ENCODE data around the gene PDE4D. TPM values are rescaled to one million over a fixed set of nuclear protein-coding genes. Genes with fewer than 3 reads are reported as not detected.
A peak's percentile ranks its signal among the peaks of the same experiment; 100 is the strongest.

Gene PDE4D
- total and polyA plus RNA-seq, 2 donors (not counting 3 experiments of a cell fraction or from before 2014, with no cell fraction given): 34.5 to 51.2 TPM

DNA sequence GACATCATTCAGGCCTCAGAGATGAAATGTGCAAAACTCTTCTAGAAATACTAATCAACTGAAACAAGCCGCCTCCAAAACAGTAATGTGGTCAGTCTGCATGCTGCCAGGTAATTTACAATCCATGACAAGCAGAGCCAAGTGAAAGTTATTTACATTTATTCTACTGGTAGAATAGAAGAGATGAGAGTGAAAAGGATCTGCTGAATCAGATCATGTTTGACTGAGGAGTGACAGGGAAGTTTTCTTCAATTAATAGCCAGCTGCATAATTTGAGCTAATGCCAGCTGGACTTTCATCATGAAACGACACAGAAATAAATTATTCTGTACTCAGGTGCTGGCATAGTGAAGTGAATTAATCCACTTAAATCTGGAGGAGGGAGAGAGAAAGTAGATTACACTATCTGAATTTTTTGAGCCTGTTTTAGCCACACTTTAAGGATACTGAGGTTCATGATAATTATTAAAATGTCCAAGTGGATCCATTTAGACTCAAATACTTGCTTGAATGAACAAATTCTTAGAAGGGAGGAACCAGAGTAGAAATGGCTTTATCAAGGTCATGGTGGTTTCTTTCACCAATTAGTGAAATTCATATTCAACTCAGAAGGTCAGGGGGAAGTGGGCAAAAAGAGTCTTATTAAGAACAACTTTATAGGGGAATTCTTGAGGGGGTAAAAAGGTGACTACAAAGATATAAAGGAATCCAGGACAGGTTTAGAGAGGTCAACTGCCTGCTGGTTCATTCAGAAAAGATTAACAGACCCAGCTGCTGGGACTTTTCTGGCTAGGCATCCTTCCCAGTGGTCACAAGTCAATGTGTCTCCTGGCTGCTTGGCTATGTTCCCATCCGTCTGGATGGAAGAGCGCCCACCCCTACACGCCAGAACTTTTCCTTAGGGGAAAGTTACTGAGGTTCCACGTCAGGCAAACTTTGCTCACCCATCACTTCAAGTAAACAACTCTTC, 350.4 kb downstream of the PDE4D start:
- Histone ChIP-seq H3K4me1 (ENCODE audit: control insufficient read depth, extremely low read depth, insufficient read depth, low read length) (no peaks in the 10 kb centered on the region), H4K20me1 (replicated peaks; ENCODE audit: control insufficient read depth, extremely low read depth, insufficient read depth, low read length) (no peaks in the 10 kb centered on the region), H3K9ac (replicated peaks; ENCODE audit: extremely low read depth, insufficient read depth, low read length) (no peak overlapping the region), H3K36me3 (ENCODE audit: control insufficient read depth in 2 of 2, extremely low read depth in 1 of 2, insufficient read depth in 2 of 2, low read length in 2 of 2) (no peaks in the 10 kb centered on the region), H3K4me3 (replicated peaks in 1 of 3; ENCODE audit: insufficient read depth in 1 of 3, low read depth in 1 of 3, low read length in 3 of 3) (no peak overlapping the region), H2AFZ (ENCODE audit: low read depth, low read length) (no peak overlapping the region), H3K27me3 (ENCODE audit: control insufficient read depth in 2 of 2, insufficient read depth in 2 of 2, low read length in 2 of 2) (no peaks in the 10 kb centered on the region), H3K4me2 (ENCODE audit: insufficient read depth, low read length) (no peak overlapping the region), H3K27ac (ENCODE audit: insufficient read depth, low read depth, low read length) (no peak overlapping the region), H3K9me3 (replicated peaks; ENCODE audit: control insufficient read depth, insufficient read depth, low read length) (no peaks in the 10 kb centered on the region), H3K79me2 (ENCODE audit: control insufficient read depth, insufficient read depth, low read length) (no peaks in the 10 kb centered on the region), H3K9me1 (replicated peaks; ENCODE audit: control insufficient read depth, extremely low read depth, insufficient read depth, low read length) (no peaks in the 10 kb centered on the region)
- DNase-seq (ENCODE audit: low read depth, low spot score): peak; percentile 95
- CTCF ChIA-PET: interaction anchor here (1.1 to 2.2 kb wide), 5 partner anchors 16 to 257 kb away, joined by 3 to 13 read pairs (median 6); no protein-coding TSS in a partner anchor
- FAIRE-seq: peak; percentile 42
- POLR2A ChIA-PET: no interaction called here
- no peak for TF ChIP-seq GATA2 (IDR thresholded peaks at IDR 0.05; ENCODE audit: insufficient read depth, insufficient read length, low read depth, low read length)
- TF ChIP-seq POLR2AphosphoS5 (IDR thresholded peaks at IDR 0.05; ENCODE audit: insufficient read depth, low read depth, low read length): no peak
- TF ChIP-seq JUN (IDR thresholded peaks at IDR 0.05; ENCODE audit: borderline replicate concordance, insufficient read depth, insufficient read length, low read depth): no peak
- TF ChIP-seq, protein P1, sequence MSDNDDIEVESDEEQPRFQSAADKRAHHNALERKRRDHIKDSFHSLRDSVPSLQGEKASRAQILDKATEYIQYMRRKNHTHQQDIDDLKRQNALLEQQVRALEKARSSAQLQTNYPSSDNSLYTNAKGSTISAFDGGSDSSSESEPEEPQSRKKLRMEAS (IDR thresholded peaks at IDR 0.05; ENCODE audit: insufficient read depth, insufficient read length): no peak
- TF ChIP-seq, protein P2, sequence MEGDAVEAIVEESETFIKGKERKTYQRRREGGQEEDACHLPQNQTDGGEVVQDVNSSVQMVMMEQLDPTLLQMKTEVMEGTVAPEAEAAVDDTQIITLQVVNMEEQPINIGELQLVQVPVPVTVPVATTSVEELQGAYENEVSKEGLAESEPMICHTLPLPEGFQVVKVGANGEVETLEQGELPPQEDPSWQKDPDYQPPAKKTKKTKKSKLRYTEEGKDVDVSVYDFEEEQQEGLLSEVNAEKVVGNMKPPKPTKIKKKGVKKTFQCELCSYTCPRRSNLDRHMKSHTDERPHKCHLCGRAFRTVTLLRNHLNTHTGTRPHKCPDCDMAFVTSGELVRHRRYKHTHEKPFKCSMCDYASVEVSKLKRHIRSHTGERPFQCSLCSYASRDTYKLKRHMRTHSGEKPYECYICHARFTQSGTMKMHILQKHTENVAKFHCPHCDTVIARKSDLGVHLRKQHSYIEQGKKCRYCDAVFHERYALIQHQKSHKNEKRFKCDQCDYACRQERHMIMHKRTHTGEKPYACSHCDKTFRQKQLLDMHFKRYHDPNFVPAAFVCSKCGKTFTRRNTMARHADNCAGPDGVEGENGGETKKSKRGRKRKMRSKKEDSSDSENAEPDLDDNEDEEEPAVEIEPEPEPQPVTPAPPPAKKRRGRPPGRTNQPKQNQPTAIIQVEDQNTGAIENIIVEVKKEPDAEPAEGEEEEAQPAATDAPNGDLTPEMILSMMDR (IDR thresholded peaks at IDR 0.05; ENCODE audit: extremely low read depth in 1 of 2, insufficient read depth in 1 of 2, low read depth in 1 of 2, low read length in 2 of 2): no peak
- TF ChIP-seq POLR2A (IDR thresholded peaks at IDR 0.05; ENCODE audit: low read depth, low read length): no peak
- no peak for TF ChIP-seq FOS (IDR thresholded peaks at IDR 0.05; ENCODE audit: borderline replicate concordance, insufficient read depth, low read length)
- no peak for TF ChIP-seq EZH2 (IDR thresholded peaks at IDR 0.05; ENCODE audit: borderline replicate concordance, low read depth, low read length, severe bottlenecking)
- TF ChIP-seq MYC (IDR thresholded peaks at IDR 0.05; ENCODE audit: low read depth, low read length): no peak
- intact Hi-C loops (cut with micrococcal nuclease): no loop called here
- no TSS peak for BruUV-seq (replicated peaks)
- dilution Hi-C loops (cut with MboI; ENCODE audit: extremely low pct_ligation_motif_present, low sequenced_read_pairs): no loop called here

Measured in endothelial cell of umbilical vein (primary cell).